HepG2 (cell line): ENCODE results near the gene RBM19. TPM values are rescaled to one million over a fixed set of nuclear protein-coding genes. Genes with fewer than 3 reads are reported as not detected.

ENCODE experiments used
- ATAC-seq: fragments of 200-7000 bp; cut with Tn5 transposase; 3 replicates; pipeline ENCODE4 v1.9.1; 2020; ENCODE audit warnings: mild to moderate bottlenecking, moderate library complexity
- BruUV-seq: library from RNA; stranded (reverse); fragments of 400-500 nt; replicated peaks from 2 replicates; lab custom pipeline; 2021; lab: Mats Ljungman, UMichigan
- CTCF ChIA-PET: fragments of 300-600 bp; formaldehyde crosslinking; extraction: SDS; loops from one replicate; lab custom pipeline; 2021; ENCODE audit warnings: low total read pairs, inconsistent platforms, low intra/inter-chr PET ratio; lab: Yijun Ruan, JAX
- POLR2A ChIA-PET: fragments of 350-600 bp; sonication (Branson Sonifier 250); formaldehyde crosslinking; loops from one replicate; lab custom pipeline; 2020; ENCODE audit warnings: antibody characterized with exemption, inconsistent platforms; lab: Yijun Ruan, JAX
- DNase-seq: peaks from one replicate; pipeline ENCODE4 v3.0.0-alpha.2; 2015; ENCODE audit warnings: low spot score
- FAIRE-seq: peaks from 3 replicates; lab custom pipeline; 2011; peaks lifted over from hg19 to GRCh38; lab: Jason Lieb, UNC
- H2AFZ ChIP-seq: one replicate; pipeline ENCODE4 v1.6.1; 2011; ENCODE audit warnings: low read length, inconsistent platforms
- H3K27ac ChIP-seq: fragments of 300-600 bp; 3 replicates; pipeline ENCODE4 v1.8.0; 2011; ENCODE audit warnings: mixed run types, mild to moderate bottlenecking, mixed read lengths, low read length, inconsistent platforms; ENCODE audit not compliant: insufficient read depth; ENCODE audit errors: extremely low read length
- H3K27me3 ChIP-seq, 2 experiments: fragments of 200-600 bp in 1 of 2; 2 replicates in 1 of 2; 3 replicates in 1 of 2; pipeline versions ENCODE4 v1.6.0 to v1.8.0; 2011; ENCODE audit warnings: low read length in 2 of 2, mild to moderate bottlenecking in 2 of 2, moderate library complexity in 2 of 2, inconsistent platforms in 1 of 2; ENCODE audit not compliant: insufficient read depth in 2 of 2, control insufficient read depth in 1 of 2
- H3K36me3 ChIP-seq, 2 experiments: fragments of 200-600 bp in 1 of 2; replicated peaks in 1 of 2; 2 replicates in 1 of 2; 3 replicates in 1 of 2; pipeline versions ENCODE4 v1.5.1 to v1.8.0; 2011; ENCODE audit warnings: low read length in 2 of 2, inconsistent platforms in 1 of 2; ENCODE audit not compliant: insufficient read depth in 2 of 2, control insufficient read depth in 1 of 2
- H3K4me1 ChIP-seq: 2 replicates; pipeline ENCODE4 v1.5.1; 2012; ENCODE audit warnings: low read length, inconsistent platforms; ENCODE audit not compliant: insufficient read depth
- H3K4me2 ChIP-seq: 2 replicates; pipeline ENCODE4 v1.6.0; 2011; ENCODE audit warnings: low read depth, low read length, inconsistent platforms
- H3K4me3 ChIP-seq, 3 experiments: fragments of 200-600 bp in 1 of 3; sonication (generic), shearing (Covaris generic) in 1 of 3; replicated peaks in 1 of 3; 2 replicates each; pipeline ENCODE4 v1.5.1; 2011 to 2016; ENCODE audit warnings: low read length in 3 of 3, inconsistent platforms in 2 of 3, low read depth in 2 of 3, mild to moderate bottlenecking in 2 of 3, control low read depth in 1 of 3, mixed read lengths in 1 of 3; ENCODE audit not compliant: insufficient read depth in 1 of 3
- H3K79me2 ChIP-seq: one replicate; pipeline ENCODE4 v1.6.1; 2011; ENCODE audit warnings: low read length, inconsistent platforms; ENCODE audit not compliant: insufficient read depth
- H3K9ac ChIP-seq: 2 replicates; pipeline ENCODE4 v1.6.0; 2011; ENCODE audit warnings: mild to moderate bottlenecking, low read depth, low read length, inconsistent platforms; ENCODE audit not compliant: insufficient read depth
- H3K9me3 ChIP-seq: 2 replicates; pipeline ENCODE4 v1.5.1; 2012; ENCODE audit warnings: mild to moderate bottlenecking, low read length
- H4K20me1 ChIP-seq: 2 replicates; pipeline ENCODE4 v1.6.0; 2011; ENCODE audit warnings: inconsistent platforms, mild to moderate bottlenecking, low read length, moderate library complexity; ENCODE audit not compliant: insufficient read depth
- ATF7 ChIP-seq, 2 experiments: fragments of 450-650 bp in 1 of 2; sonication (generic) in 1 of 2; formaldehyde crosslinking in 1 of 2; IDR thresholded peaks; 2 replicates each; pipeline versions ENCODE4 v1.4.0 to v1.6.1; 2016 to 2020; ENCODE audit warnings: antibody characterized with exemption in 1 of 2, mild to moderate bottlenecking in 1 of 2, missing genetic modification reagents in 1 of 2
- CHD4 ChIP-seq: fragments of 200-600 bp; sonication (generic); IDR thresholded peaks from 2 replicates; pipeline ENCODE4 v1.7.0; 2017; ENCODE audit warnings: mild to moderate bottlenecking, low read length, borderline replicate concordance
- GTF2F1 ChIP-seq: fragments of 150-350 bp; IDR thresholded peaks from 2 replicates; pipeline ENCODE4 v1.6.1; 2014; ENCODE audit warnings: low read length
- JUN ChIP-seq: sonication (generic); formaldehyde crosslinking; IDR thresholded peaks from 2 replicates; pipeline ENCODE4 v1.4.0; 2020; ENCODE audit warnings: mild to moderate bottlenecking, missing genetic modification reagents
- KDM6A ChIP-seq: IDR thresholded peaks from 2 replicates; pipeline ENCODE4 v1.6.1; 2016; ENCODE audit warnings: low read depth
- NR2F2 ChIP-seq: IDR thresholded peaks from 2 replicates; pipeline ENCODE4 v1.6.1; 2012; ENCODE audit warnings: low read depth, inconsistent platforms, borderline replicate concordance
- PLRG1 ChIP-seq: fragments of 450-650 bp; conservative IDR thresholded peaks from 2 replicates; pipeline ENCODE4 v1.6.1; 2016
- POGZ ChIP-seq: sonication (generic); formaldehyde crosslinking; IDR thresholded peaks from 2 replicates; pipeline ENCODE4 v1.4.0; 2020; ENCODE audit warnings: mild to moderate bottlenecking, missing genetic modification reagents
- POLR2A ChIP-seq, 2 experiments: IDR thresholded peaks; 2 replicates each; pipeline ENCODE4 v1.6.1; 2011; ENCODE audit warnings: low read depth in 2 of 2, low read length in 2 of 2, mild to moderate bottlenecking in 1 of 2, moderate library complexity in 1 of 2; ENCODE audit not compliant: insufficient read depth in 1 of 2
- SNRNP70 ChIP-seq: fragments of 200-400 bp; formaldehyde crosslinking; IDR thresholded peaks from 2 replicates; pipeline ENCODE4 v1.6.1; 2017; ENCODE audit warnings: mild to moderate bottlenecking, low read depth, low read length, moderate library complexity
- SRSF9 ChIP-seq: fragments of 200-400 bp; formaldehyde crosslinking; IDR thresholded peaks from 2 replicates; pipeline ENCODE4 v1.6.1; 2018; ENCODE audit warnings: borderline replicate concordance, mild to moderate bottlenecking, low read depth, low read length; ENCODE audit not compliant: insufficient read depth, poor library complexity, severe bottlenecking
- SRY ChIP-seq: sonication (generic); formaldehyde crosslinking; IDR thresholded peaks from 2 replicates; pipeline ENCODE4 v1.8.0; 2022; ENCODE audit warnings: mild to moderate bottlenecking, missing genetic modification reagents
- XBP1 ChIP-seq: sonication (generic); formaldehyde crosslinking; IDR thresholded peaks from 2 replicates; pipeline ENCODE4 v1.5.0; 2020; ENCODE audit warnings: missing genetic modification reagents
- ZBTB21 ChIP-seq: sonication (generic); formaldehyde crosslinking; IDR thresholded peaks from 2 replicates; pipeline ENCODE4 v1.4.0; 2020; ENCODE audit warnings: missing genetic modification reagents
- ZNF235 ChIP-seq: sonication (generic); formaldehyde crosslinking; IDR thresholded peaks from 2 replicates; pipeline ENCODE4 v1.8.1; 2023; ENCODE audit warnings: mild to moderate bottlenecking, missing genetic modification reagents, borderline replicate concordance
- ZNF430 ChIP-seq: sonication (generic); formaldehyde crosslinking; IDR thresholded peaks from 2 replicates; pipeline ENCODE4 v1.9.0; 2021; ENCODE audit warnings: mild to moderate bottlenecking, missing genetic modification reagents
- ZNF75D ChIP-seq: sonication (generic); formaldehyde crosslinking; IDR thresholded peaks from 2 replicates; pipeline ENCODE4 v1.8.1; 2023; ENCODE audit warnings: missing genetic modification reagents, mild to moderate bottlenecking, borderline replicate concordance
- WGBS: methylation state at CpG from one replicate; pipeline ENCODE4 v1.1.6; 2017; ENCODE audit warnings: low lambda C conversion rate; 5-methylcytosine and 5-hydroxymethylcytosine counted together
- in situ Hi-C: cut with HindIII; loops from 2 replicates; pipeline ENCODE4 v1.10.0; 2017; ENCODE audit warnings: low pct_unique_long_range_greater_than_20kb; ENCODE audit not compliant: extremely low pct_ligation_motif_present
- intact Hi-C: fragments of 100-400 bp; cut with micrococcal nuclease; formaldehyde crosslinking; loops from one replicate; pipeline ENCODE4 v1.10.0; 2022; ENCODE audit not compliant: unreplicated experiment
- polyA plus RNA-seq, 8 experiments: library from polyadenylated mRNA; depleted of rRNA in 3 of 8; stranded (reverse) in 7 of 8; unstranded in 1 of 8; fragments of >200 nt; fragmentation: Illumina TruSeq in 4 of 8; extraction: Trizol in 4 of 8; gene quantifications; 2 replicates each; pipeline versions ENCODE4 v1.2.1 to v1.2.3, GENCODE V29; 2011 to 2016; ENCODE audit warnings: low read depth in 4 of 8, missing spikeins in 1 of 8, mixed read lengths in 1 of 8; ENCODE audit not compliant: insufficient read depth in 1 of 8
- total RNA-seq, 5 experiments: library from RNA; depleted of rRNA; stranded (reverse); fragments of >200 nt; fragmentation: Illumina TruSeq; extraction: Trizol; gene quantifications; 2 replicates each; pipeline ENCODE4 v1.2.3, GENCODE V29; 2016; ENCODE audit warnings: low read depth in 1 of 5
- TF ChIP-seq, protein P1 (sequence below): sonication (generic); formaldehyde crosslinking; IDR thresholded peaks from 2 replicates; pipeline ENCODE4 v1.5.0; 2020; ENCODE audit warnings: missing genetic modification reagents
- TF ChIP-seq, protein P2 (sequence below): sonication (generic); formaldehyde crosslinking; IDR thresholded peaks from 2 replicates; pipeline ENCODE4 v1.8.1; 2023; ENCODE audit warnings: mild to moderate bottlenecking, inconsistent platforms, moderate library complexity, missing genetic modification reagents, borderline replicate concordance
- TF ChIP-seq, protein P3 (sequence below): IDR thresholded peaks from 2 replicates; pipeline ENCODE4 v1.6.1; 2016; ENCODE audit warnings: missing compliant biosample characterization, missing genetic modification reagents, borderline replicate concordance

The RBM19 gene
- total and polyA plus RNA-seq, 2 of the 13 experiments (the other 11 are each of a cell fraction or from before 2014, with no cell fraction given) = 19.3 to 32.2 TPM

DNA sequence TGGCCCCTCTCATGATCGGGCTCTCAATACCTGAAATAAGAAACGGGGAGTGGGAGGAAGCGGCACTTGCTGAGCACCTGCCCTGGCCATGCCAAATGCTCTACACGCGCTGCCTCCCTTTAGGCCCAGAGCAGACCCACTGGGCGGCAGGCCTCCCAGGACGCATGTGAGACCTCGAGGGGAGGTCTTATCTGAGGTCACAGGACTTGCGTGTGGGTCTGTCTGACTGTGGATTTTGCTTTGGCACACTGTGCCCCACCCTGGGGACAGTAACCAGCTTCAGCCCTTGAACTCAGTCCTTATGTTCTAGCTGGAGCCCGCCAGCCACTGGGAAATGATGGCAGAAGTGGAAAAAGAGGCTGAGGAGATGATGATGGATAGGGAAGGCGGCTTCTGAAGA is 91.8 kb downstream of the RBM19 start (continued):
- TF ChIP-seq NR2F2 (no peak), GTF2F1 (no peak), POLR2A (IDR thresholded peaks at IDR 0.05; ENCODE audit: insufficient read depth in 1 of 2, low read depth in 2 of 2, low read length in 2 of 2) (no peak), KDM6A (CRISPR knock-in tag) (no peak)
- TF ChIP-seq, protein P1, sequence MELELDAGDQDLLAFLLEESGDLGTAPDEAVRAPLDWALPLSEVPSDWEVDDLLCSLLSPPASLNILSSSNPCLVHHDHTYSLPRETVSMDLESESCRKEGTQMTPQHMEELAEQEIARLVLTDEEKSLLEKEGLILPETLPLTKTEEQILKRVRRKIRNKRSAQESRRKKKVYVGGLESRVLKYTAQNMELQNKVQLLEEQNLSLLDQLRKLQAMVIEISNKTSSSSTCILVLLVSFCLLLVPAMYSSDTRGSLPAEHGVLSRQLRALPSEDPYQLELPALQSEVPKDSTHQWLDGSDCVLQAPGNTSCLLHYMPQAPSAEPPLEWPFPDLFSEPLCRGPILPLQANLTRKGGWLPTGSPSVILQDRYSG (CRISPR knock-in tag) = no peak

DNA sequence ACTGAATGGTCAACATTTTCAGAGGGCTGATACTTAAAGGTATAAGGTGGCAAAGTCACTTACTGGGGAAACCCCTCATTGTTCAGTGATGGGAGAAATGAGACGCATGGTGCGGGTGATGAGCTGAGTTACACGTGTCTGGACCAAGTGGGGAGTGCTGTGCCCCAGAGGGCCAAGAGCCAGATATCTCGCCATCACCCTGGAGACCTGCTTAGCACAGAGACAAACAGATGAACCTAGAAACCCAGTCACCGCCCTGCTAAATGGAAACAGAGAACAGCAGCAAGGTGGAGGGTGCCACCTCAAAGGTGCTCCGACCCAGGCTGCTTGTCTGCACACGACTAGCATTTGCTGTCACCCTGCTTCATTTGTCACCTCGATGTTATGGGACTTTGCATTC is 92.4 kb downstream of the RBM19 start:
- Histone ChIP-seq H4K20me1 (no peaks in the 10 kb centered on the region), H3K4me2 (no peak overlapping the region), H3K27me3 (no peaks in the 10 kb centered on the region), H3K4me1 (no peaks in the 10 kb centered on the region), H3K4me3 (no peak overlapping the region), H3K36me3 (peaks cover 8 to 26% of the 10 kb centered on the region in 2 experiments; a peak in 4 of 5 replicates), H3K79me2 (no peaks in the 10 kb centered on the region), H3K9me3 (no peaks in the 10 kb centered on the region), H3K9ac (no peak overlapping the region), H3K27ac (no peak overlapping the region), H2AFZ (no peak overlapping the region)
- DNase-seq = no peak
- FAIRE-seq = no peak
- TF ChIP-seq PLRG1 = no peak
- no peak for TF ChIP-seq SNRNP70
- no peak for TF ChIP-seq SRY (CRISPR knock-in tag)
- no peak for TF ChIP-seq ZNF235 (CRISPR knock-in tag)
- TF ChIP-seq ATF7 (IDR thresholded peaks at IDR 0.05) = no peak
- TF ChIP-seq ATF7 (CRISPR knock-in tag; IDR thresholded peaks at IDR 0.05) = no peak
- no peak for TF ChIP-seq CHD4
- TF ChIP-seq ZBTB21 = no peak
- TF ChIP-seq POGZ (CRISPR knock-in tag) = no peak
- TF ChIP-seq ZNF75D (CRISPR knock-in tag) = no peak
- TF ChIP-seq XBP1 (CRISPR knock-in tag) = no peak
- TF ChIP-seq, protein P2, sequence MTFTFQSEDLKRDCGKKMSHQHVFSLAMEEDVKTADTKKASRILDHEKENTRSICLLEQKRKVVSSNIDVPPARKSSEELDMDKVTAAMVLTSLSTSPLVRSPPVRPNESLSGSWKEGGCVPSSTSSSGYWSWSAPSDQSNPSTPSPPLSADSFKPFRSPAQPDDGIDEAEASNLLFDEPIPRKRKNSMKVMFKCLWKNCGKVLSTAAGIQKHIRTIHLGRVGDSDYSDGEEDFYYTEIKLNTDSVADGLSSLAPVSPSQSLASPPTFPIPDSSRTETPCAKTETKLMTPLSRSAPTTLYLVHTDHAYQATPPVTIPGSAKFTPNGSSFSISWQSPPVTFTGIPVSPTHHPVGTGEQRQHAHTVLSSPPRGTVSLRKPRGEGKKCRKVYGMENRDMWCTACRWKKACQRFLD (CRISPR knock-in tag) = no peak
- TF ChIP-seq, protein P3, sequence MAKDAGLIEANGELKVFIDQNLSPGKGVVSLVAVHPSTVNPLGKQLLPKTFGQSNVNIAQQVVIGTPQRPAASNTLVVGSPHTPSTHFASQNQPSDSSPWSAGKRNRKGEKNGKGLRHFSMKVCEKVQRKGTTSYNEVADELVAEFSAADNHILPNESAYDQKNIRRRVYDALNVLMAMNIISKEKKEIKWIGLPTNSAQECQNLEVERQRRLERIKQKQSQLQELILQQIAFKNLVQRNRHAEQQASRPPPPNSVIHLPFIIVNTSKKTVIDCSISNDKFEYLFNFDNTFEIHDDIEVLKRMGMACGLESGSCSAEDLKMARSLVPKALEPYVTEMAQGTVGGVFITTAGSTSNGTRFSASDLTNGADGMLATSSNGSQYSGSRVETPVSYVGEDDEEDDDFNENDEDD (CRISPR knock-in tag) = no peak
- TF ChIP-seq ZNF430 (CRISPR knock-in tag) = no peak
- TF ChIP-seq SRSF9 = no peak
- TF ChIP-seq JUN (CRISPR knock-in tag) = no peak
- POLR2A ChIA-PET = no interaction called here
- ATAC-seq = no peak
- in situ Hi-C loops (no loop called here), intact Hi-C loops (no loop called here)
- WGBS = 83% methylated on average over 8 of the region's 8 CpGs
- BruUV-seq = no TSS peak
- CTCF ChIA-PET = no interaction called here
